Adipocyte (in vitro differentiated cells): ENCODE measurements around the gene APEX2.
"Not testable (repeated sequence)": the region's sequence is repeated elsewhere in the genome, so short reads cannot be mapped to it uniquely, and the experiment has no call there.

Source experiments
- DNase-seq: peaks from one replicate; pipeline ENCODE4 v3.0.0-alpha.2; 2015; ENCODE audit warnings: low read depth
- H3K27me3 ChIP-seq: replicated peaks from 2 replicates; pipeline ENCODE4 v1.7.0; 2013; ENCODE audit warnings: mild to moderate bottlenecking, low read length, moderate library complexity; ENCODE audit not compliant: control insufficient read depth, insufficient read depth
- H3K36me3 ChIP-seq: 2 replicates; pipeline ENCODE4 v1.7.0; 2013; ENCODE audit warnings: low read length, mild to moderate bottlenecking, moderate library complexity; ENCODE audit not compliant: control insufficient read depth, insufficient read depth, severe bottlenecking
- H3K4me1 ChIP-seq: 2 replicates; pipeline ENCODE4 v1.7.0; 2013; ENCODE audit warnings: mild to moderate bottlenecking, low read length, moderate library complexity; ENCODE audit not compliant: control insufficient read depth, insufficient read depth
- H3K4me3 ChIP-seq: 2 replicates; pipeline ENCODE4 v1.7.0; 2013; ENCODE audit warnings: mild to moderate bottlenecking, low read length, moderate library complexity
- H3K9ac ChIP-seq: 2 replicates; pipeline ENCODE4 v1.7.0; 2013; ENCODE audit warnings: mild to moderate bottlenecking, low read length, moderate library complexity
- H3K9me3 ChIP-seq: 2 replicates; pipeline ENCODE4 v1.7.0; 2013; ENCODE audit warnings: mild to moderate bottlenecking, low read length, moderate library complexity; ENCODE audit not compliant: control insufficient read depth

APEX2 gene, protein sequence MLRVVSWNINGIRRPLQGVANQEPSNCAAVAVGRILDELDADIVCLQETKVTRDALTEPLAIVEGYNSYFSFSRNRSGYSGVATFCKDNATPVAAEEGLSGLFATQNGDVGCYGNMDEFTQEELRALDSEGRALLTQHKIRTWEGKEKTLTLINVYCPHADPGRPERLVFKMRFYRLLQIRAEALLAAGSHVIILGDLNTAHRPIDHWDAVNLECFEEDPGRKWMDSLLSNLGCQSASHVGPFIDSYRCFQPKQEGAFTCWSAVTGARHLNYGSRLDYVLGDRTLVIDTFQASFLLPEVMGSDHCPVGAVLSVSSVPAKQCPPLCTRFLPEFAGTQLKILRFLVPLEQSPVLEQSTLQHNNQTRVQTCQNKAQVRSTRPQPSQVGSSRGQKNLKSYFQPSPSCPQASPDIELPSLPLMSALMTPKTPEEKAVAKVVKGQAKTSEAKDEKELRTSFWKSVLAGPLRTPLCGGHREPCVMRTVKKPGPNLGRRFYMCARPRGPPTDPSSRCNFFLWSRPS

DNA sequence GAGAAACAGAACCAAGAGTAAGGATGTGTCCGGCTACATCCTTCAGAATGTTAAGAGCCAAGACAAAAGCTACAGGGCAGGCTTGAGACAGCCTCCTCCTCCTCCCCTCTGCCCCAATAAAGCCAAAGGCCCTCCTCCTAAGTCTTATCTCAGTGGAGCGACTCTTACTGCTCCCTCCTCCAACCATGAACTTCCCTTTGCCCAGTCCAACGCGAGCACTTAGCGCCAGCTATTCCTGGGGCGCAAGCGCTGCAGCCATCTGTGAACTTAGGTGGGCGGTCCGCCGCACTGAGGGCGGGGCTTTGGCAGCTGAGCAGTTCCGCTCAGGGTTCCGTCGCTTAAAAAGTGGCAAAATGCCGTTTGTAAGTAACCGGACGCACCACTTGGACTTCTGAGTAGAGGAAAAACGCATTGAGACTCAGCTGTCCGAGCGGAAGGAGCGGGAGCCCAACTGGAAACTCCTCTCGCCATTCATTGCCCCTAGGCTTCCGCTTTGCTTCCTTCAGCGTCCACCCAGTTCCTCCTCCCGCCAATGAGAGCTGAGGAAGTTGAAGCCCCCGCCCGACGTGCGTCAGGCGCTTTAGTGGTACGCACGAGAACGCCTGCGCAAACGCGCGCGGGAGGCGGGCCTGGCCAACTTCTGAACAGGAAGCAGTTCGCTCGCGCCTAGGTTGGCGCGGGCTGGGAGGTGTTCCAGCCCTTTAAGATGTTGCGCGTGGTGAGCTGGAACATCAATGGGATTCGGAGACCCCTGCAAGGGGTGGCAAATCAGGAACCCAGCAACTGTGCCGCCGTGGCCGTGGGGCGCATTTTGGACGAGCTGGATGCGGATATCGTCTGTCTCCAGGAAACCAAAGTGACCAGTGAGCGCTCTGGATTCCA lies at the start of gene APEX2:
Gene APEX2 (plus strand): TSS at position 647 of the 882 bp plus-strand sequence. CDS start 60 bp downstream, at position 707.
- Histone ChIP-seq H3K4me3 (peak within 1 kb of the TSS; percentile 81), H3K9ac (peak within 1 kb of the TSS; percentile 79), H3K36me3 (peaks cover 7% of the 10 kb centered on the region), H3K9me3 (no peaks in the 10 kb centered on the region), H3K4me1 (peaks cover 8% of the 10 kb centered on the region), H3K27me3 (peaks cover 2% of the 10 kb centered on the region)
- peak; percentile 94 for DNase-seq

DNA sequence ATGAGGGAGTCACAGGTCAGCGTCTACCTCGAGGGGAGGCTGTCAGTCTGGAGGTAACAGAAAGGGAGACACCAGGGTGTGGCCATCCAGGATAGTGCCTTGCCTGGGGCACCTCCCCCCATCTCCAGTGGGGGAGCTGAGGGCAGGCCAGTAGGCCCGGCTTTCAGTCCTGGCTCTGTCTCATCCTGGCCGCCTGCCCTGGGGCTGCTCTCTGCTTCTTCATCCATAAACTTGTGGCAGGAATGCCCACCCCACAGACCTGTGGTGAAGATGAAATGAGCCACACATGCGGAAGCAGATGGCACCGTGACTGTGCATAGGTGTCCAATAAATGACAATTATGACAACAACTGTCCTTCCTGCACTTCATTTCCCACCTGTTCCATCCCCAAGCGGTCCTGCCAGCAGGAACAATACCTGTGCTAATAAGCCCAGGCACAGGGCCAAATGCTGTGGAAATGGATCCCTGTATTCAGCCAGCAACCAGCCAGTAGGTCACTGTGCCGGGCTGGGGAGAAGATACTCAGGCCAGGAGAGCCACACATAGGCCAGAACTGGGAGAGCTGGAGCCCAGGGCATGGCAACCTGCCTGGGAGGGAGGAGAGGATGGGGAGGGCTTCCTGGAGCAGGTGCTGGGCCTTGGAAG lies 49.3 kb upstream of the APEX2 start:
- H3K9me3 ChIP-seq, result peaks cover 4% of the 10 kb centered on the region
- H3K4me3 ChIP-seq, result no peak overlapping the region
- peaks cover 13% of the 10 kb centered on the region for H3K36me3 ChIP-seq
- no peaks in the 10 kb centered on the region for H3K4me1 ChIP-seq
- H3K27me3 ChIP-seq, result peaks cover 22% of the 10 kb centered on the region
- DNase-seq, result no peak
- H3K9ac ChIP-seq, result no peak overlapping the region

DNA sequence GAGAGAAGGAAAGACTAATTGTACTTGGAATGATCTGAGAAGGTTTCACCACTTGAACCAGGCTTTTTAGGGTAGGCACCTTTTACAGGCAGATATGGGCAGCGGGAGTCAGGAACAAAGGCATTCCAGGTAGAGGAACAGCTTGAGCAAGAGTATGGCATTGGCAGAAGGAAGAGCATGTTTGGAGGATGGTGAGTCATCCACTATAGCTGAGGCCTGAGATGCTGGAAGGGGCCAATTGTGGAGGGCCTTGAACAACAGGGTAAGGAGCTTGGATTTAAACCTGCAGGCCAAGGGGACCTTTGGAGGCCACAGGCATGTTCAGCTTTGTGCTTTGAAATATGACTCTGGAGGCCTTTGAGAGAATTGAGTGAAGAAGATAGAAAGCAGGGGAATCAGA lies 38.4 kb upstream of the APEX2 start:
- Histone ChIP-seq H3K36me3 (peaks cover 12% of the 10 kb centered on the region), H3K27me3 (peaks cover 24% of the 10 kb centered on the region), H3K4me3 (no peak overlapping the region), H3K4me1 (no peaks in the 10 kb centered on the region), H3K9me3 (no peaks in the 10 kb centered on the region), H3K9ac (no peak overlapping the region)
- no peak for DNase-seq

DNA sequence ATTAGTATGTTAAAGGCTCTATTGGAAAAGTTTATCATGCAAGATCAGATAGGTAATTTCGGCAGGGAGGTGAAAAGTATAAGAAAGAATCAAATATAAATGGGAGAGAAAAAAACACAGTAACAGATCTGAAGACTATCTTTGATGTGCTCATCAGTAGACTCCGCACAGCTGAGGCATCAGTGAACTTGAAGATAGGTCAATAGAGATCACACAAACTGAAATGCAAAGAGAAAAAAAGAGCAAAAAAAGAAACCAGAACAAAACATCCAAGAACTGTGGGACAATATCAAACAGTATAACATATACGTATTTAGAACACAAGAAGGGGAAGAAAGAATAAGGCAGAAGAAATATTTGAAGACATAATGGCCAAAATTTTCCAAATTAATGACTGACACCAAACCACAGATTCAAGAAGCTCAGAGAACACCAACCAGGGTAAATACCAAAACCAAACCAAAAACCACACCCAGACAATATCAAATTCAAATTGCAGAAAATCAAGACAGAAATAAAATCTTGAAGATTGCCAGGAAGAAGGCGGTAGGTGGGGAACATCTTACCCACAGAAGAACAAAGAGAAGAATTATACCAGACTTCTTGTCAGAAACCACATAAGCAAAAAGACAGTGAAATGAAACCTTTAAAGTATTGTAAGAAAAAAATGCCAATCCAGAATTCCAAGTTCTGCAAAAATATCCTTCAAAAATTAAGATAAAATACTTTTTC lies 35.2 kb upstream of the APEX2 start:
- Histone ChIP-seq H3K27me3 (peaks cover 21% of the 10 kb centered on the region), H3K9me3 (peaks cover 7% of the 10 kb centered on the region), H3K9ac (no peak overlapping the region), H3K4me3 (no peak overlapping the region), H3K4me1 (no peaks in the 10 kb centered on the region), H3K36me3 (peaks cover 3% of the 10 kb centered on the region)
- no peak for DNase-seq

DNA sequence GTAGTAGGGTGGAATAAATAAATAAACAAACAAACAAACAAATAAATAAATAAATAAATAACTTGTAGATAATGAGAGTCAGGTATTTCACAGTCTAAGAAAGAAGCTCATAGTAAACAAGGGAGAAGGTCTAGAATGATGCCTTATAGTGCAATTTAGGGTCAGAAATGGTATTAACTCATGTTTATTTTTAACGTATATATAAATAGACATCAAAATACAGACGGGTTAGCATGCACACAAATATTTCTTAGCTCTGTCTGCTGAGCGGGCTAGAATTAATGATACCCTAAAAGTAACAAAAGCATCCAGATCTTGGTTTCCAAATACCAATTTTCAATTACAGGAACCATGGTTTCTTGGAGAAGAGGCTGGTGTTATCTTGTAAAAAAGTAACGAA lies 22.8 kb upstream of the APEX2 start:
- Histone ChIP-seq H3K4me3 (no peak overlapping the region), H3K4me1 (no peaks in the 10 kb centered on the region), H3K36me3 (no peaks in the 10 kb centered on the region), H3K9ac (no peak overlapping the region), H3K27me3 (peaks cover 9% of the 10 kb centered on the region), H3K9me3 (peaks cover 32% of the 10 kb centered on the region)
- no peak for DNase-seq

DNA sequence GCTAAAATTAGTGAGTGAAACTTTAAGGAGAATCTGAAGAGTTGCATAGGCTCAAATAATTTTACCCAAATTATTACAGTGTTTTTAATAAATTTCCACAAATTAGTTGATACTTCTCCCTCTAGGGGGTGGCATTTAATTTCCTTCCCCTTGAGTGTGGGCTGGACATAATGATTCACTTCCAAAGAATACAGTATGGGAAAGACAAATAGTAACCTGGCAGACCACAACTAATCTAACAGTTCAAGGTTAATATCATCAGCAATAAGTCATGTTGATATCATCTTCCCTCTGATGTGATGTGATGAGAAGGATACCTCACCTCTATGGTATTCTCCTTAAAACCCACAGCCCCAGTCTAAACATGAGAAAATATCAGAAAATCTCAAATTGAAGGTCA lies 21.7 kb upstream of the APEX2 start:
- Histone ChIP-seq H3K36me3 (peaks cover 2% of the 10 kb centered on the region), H3K4me3 (no peak overlapping the region), H3K9me3 (peaks cover 36% of the 10 kb centered on the region), H3K9ac (no peak overlapping the region), H3K4me1 (no peaks in the 10 kb centered on the region), H3K27me3 (peaks cover 9% of the 10 kb centered on the region)
- no peak for DNase-seq

DNA sequence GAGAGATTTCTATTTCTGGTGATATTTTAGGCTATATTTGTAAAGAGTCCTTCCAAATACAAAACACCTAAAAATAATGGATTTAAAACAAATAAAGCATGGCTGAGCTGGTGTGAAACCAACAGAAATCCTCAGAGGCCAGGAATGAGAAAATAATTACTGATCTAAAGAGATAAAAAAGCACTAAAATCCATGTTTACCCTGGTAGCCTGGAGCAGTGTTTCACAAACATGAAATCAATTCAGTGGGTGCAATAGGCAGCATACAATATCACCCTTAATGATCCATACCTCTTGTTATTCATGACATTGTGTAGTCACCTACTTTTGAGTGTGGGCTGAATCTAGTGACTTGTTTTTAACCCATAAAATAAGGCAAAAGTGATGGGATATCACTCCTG lies 20.7 kb upstream of the APEX2 start:
- no peak overlapping the region for H3K4me3 ChIP-seq
- peaks cover 12% of the 10 kb centered on the region for H3K27me3 ChIP-seq
- H3K9me3 ChIP-seq, result peaks cover 37% of the 10 kb centered on the region
- H3K9ac ChIP-seq, result no peak overlapping the region
- H3K36me3 ChIP-seq, result peaks cover 2% of the 10 kb centered on the region
- DNase-seq, result no peak
- no peaks in the 10 kb centered on the region for H3K4me1 ChIP-seq

DNA sequence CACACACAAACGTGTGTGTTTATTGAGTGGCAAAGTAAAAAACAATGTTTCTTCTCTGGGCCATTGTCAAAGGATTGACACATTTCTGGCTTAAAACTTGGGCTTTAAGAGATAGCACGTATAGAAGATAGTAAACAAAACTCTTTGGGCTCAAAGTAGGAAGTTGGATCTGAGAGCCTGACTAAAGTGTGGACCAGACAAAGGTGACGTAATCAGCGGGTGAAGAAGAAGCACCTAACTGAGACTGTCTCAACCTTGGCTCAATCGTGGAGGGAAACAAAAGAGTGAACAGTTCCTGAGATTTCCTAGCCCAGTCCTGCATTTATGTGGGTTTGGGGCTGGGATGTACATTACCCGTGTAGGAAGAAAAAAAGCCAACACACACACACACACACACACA lies 19.8 kb upstream of the APEX2 start:
- no peak overlapping the region for H3K9ac ChIP-seq
- peaks cover 14% of the 10 kb centered on the region for H3K27me3 ChIP-seq
- H3K9me3 ChIP-seq, result peaks cover 34% of the 10 kb centered on the region
- no peak for DNase-seq
- H3K4me1 ChIP-seq, result no peaks in the 10 kb centered on the region
- no peak overlapping the region for H3K4me3 ChIP-seq
- peaks cover 6% of the 10 kb centered on the region for H3K36me3 ChIP-seq

DNA sequence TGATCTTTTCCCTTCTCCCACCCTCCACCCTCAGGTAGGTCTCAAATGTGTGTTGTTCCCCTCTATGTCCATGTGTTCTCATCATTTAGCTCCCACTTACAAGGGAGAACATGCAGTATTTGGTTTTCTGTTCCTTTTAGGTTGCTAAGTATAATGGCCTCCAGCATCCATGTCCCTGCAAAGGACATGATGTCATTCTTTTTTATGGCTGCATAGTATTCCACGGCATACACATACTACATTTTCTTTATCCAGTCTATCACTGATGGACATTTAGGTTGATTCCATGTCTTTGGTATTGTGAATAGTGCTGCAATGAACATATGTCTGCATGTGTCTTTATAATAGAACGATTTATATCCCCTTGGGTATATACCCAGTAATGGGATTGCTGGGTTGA lies 16.9 kb upstream of the APEX2 start:
- H3K9ac ChIP-seq, DNase-seq, H3K4me1 ChIP-seq, H3K36me3 ChIP-seq, H3K4me3 ChIP-seq: not testable (repeated sequence)
- H3K27me3 ChIP-seq, result peaks cover 14% of the 10 kb centered on the region
- H3K9me3 ChIP-seq, result peaks cover 34% of the 10 kb centered on the region

DNA sequence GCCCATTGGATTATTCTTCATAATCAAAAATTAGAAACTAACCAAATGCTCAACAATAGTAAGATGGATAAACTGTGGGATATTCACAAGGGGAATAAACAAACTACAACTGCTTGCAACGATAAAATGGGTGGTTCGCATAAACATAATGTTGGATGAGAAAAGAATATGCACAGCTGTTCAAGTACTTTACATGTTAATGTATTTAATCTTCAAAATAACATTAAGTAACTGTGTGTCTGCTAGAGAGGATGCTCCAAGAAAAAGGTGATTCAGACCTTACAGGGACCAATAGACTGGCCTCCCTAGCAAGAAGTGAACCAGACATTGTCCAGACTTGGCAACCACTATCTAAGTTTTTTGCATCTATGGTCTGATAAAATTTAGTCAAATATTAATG lies 8.5 kb upstream of the APEX2 start:
- Histone ChIP-seq H3K27me3 (peaks cover 9% of the 10 kb centered on the region), H3K4me1 (no peaks in the 10 kb centered on the region), H3K36me3 (no peaks in the 10 kb centered on the region), H3K9me3 (peaks cover 3% of the 10 kb centered on the region), H3K9ac (no peak overlapping the region), H3K4me3 (peak overlapping the region; percentile 11)
- DNase-seq, result no peak
